ENCODE results near the gene MRM2. TPM values are rescaled to one million over a fixed set of nuclear protein-coding genes. Genes with fewer than 3 reads are reported as not detected.

The MRM2 gene
- polyA plus RNA-seq, 1 donor from 2014 or later: 21.4 TPM

- H3K4me2 ChIP-seq (ENCODE audit: low read length): no peak overlapping the region
- H3F3A ChIP-seq (ENCODE audit: insufficient read depth, low read length, poor library complexity, severe bottlenecking): no peaks in the 10 kb centered on the region
- H4K20me1 ChIP-seq (ENCODE audit: insufficient read depth): no peaks in the 10 kb centered on the region
- no peak overlapping the region for H2AFZ ChIP-seq (ENCODE audit: low read depth, low read length)
- H3K9me3 ChIP-seq (ENCODE audit: low read length): no peaks in the 10 kb centered on the region
- no peaks in the 10 kb centered on the region for H3K9me2 ChIP-seq (ENCODE audit: insufficient read depth, low read length)
- peaks cover 11% of the 10 kb centered on the region for H3K36me3 ChIP-seq (ENCODE audit: insufficient read depth, low read length)
- H3K79me2 ChIP-seq (replicated peaks; ENCODE audit: insufficient read depth, low read length): peaks cover 7% of the 10 kb centered on the region
- no peak overlapping the region for H3K27ac ChIP-seq (ENCODE audit: low read length)
- no peak overlapping the region for H3K9ac ChIP-seq (ENCODE audit: low read length)
- no peak for TF ChIP-seq EZH2 (IDR thresholded peaks at IDR 0.05; ENCODE audit: borderline replicate concordance, insufficient read depth, low read length, poor library complexity, severe bottlenecking)
- TF ChIP-seq RAD21 (conservative IDR thresholded peaks at IDR 0.05): no peak
- no peak for TF ChIP-seq POLR2AphosphoS5 (IDR thresholded peaks at IDR 0.05)
- TF ChIP-seq REST (IDR thresholded peaks at IDR 0.05; ENCODE audit: borderline replicate concordance): no peak
- no peak for TF ChIP-seq MXI1 (conservative IDR thresholded peaks at IDR 0.05; ENCODE audit: poor library complexity, severe bottlenecking)
- TF ChIP-seq EP300 (conservative IDR thresholded peaks at IDR 0.05; ENCODE audit: poor library complexity, severe bottlenecking): no peak
- no peak for TF ChIP-seq TAF1 (IDR thresholded peaks at IDR 0.05; ENCODE audit: low read depth)
- TF ChIP-seq CTCF (IDR thresholded peaks at IDR 0.05; ENCODE audit: poor library complexity, severe bottlenecking): no peak
- TF ChIP-seq SMC3 (conservative IDR thresholded peaks at IDR 0.05; ENCODE audit: poor library complexity): no peak
- no peak overlapping the region for H3K4me3 ChIP-seq (ENCODE audit: low read length)
- no peaks in the 10 kb centered on the region for H3K27me3 ChIP-seq (ENCODE audit: insufficient read depth, low read depth, low read length)
Measured at GRCh38 chr7:2191016-2191415, 51.0 kb downstream of the MRM2 start.

GRCh38 chr7:2190531-2190930 is 51.5 kb downstream of the MRM2 start:
- Histone ChIP-seq H3K79me2 (replicated peaks; ENCODE audit: insufficient read depth, low read length) (peaks cover 7% of the 10 kb centered on the region), H3F3A (ENCODE audit: insufficient read depth, low read length, poor library complexity, severe bottlenecking) (no peaks in the 10 kb centered on the region), H3K9ac (ENCODE audit: low read length) (no peak overlapping the region), H3K27ac (ENCODE audit: low read length) (no peak overlapping the region), H3K9me2 (ENCODE audit: insufficient read depth, low read length) (no peaks in the 10 kb centered on the region), H4K20me1 (ENCODE audit: insufficient read depth) (no peaks in the 10 kb centered on the region), H2AFZ (ENCODE audit: low read depth, low read length) (no peak overlapping the region), H3K9me3 (ENCODE audit: low read length) (no peaks in the 10 kb centered on the region), H3K4me3 (ENCODE audit: low read length) (no peak overlapping the region), H3K27me3 (ENCODE audit: insufficient read depth, low read depth, low read length) (no peaks in the 10 kb centered on the region), H3K4me2 (ENCODE audit: low read length) (no peak overlapping the region), H3K36me3 (ENCODE audit: insufficient read depth, low read length) (peaks cover 7% of the 10 kb centered on the region)
- TF ChIP-seq REST (IDR thresholded peaks at IDR 0.05; ENCODE audit: borderline replicate concordance) (no peak), RAD21 (conservative IDR thresholded peaks at IDR 0.05) (no peak)
